Measurements from ENCODE around the gene KCNJ14.

The KCNJ14 gene

GRCh38 chr19:48509467-48510194 lies 54.3 kb downstream of the KCNJ14 start:
- no peak for DNase-seq

DNA sequence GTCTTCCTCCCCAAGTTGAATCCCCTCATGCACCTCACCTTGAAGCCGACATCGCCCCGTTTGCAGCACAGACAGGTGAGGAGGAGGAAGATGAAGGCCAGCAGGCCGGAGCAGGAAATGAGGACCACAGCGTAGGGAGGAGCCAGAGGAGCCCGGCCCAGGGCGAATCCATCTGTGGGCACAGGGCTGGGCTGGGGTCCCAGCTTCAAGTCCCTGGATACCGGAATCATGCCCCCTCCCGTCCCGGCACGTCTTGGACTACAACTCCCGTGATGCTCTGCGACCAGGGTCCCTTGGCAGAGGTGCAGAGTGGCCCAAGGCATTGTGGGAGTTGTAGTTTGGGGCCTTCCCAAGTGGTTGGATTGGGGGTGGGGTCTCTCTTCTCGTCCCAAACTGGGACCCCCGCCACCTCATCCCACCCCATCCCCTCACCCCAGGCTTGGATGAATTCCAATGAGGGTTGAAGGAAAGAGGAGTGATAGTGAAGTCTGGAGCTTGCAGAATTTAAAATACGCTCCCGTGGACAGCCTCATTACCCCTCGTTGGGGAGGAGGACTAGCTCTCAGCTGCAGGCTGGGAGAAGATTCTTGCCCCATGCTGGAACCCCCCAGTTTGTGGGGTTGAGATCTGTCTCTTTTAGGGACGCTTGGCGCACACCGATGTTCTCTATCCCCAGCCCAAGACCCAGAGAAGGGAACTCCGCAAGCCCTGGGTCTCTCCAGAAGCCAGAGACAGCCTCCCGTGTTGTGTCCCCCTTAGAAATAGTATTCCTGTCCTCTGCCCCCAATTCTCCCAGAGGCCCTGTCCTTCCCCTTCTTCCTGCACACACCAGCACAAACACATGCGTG lies 55.3 kb downstream of the KCNJ14 start:
- DNase-seq, result peak; percentile 87

GRCh38 chr19:48511321-48511731 lies 56.0 kb downstream of the KCNJ14 start:
- DNase-seq, result peak; percentile 67

DNA sequence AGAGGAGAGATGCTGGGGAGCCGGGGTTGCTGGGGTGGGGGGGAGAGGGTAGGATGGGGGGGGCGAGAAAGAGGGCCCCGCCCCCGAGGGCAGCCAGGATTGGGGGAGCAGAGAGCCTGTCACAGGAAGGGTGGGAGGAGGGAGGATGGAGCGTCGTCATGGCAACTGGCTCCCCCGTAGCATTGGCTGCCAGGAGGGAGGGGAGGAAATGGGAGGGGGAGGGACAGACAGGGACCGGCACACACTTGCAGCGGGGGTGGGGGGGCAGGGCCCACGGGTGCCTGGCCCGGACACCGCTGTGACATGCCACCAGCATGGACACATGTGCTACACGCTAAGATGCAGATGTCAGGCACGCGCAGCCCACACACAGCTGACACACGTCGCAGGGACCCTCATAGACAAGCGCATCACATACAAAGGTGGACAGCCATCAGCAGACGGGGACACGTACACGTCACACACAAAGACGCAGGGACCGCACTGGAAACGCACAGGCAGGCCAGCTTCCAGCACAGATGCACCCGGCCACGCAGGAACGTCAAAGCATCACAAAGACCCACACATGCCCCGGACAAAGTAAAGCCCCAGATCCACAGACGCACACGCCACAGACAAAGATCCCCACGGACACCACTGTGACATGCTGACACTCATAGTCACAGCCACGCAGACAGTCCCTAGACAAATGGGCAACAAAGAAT lies 56.6 kb downstream of the KCNJ14 start, which contains the start of gene LMTK3:
Gene LMTK3, minus strand, starts transcription at position 36 of the 704 bp plus-strand sequence. CDS start 259 bp downstream, outside the sequence.
- peak; percentile 84 for DNase-seq

- no peak for DNase-seq
Observed at GRCh38 chr19:48512504-48513288, 57.3 kb downstream of the KCNJ14 start.

DNA sequence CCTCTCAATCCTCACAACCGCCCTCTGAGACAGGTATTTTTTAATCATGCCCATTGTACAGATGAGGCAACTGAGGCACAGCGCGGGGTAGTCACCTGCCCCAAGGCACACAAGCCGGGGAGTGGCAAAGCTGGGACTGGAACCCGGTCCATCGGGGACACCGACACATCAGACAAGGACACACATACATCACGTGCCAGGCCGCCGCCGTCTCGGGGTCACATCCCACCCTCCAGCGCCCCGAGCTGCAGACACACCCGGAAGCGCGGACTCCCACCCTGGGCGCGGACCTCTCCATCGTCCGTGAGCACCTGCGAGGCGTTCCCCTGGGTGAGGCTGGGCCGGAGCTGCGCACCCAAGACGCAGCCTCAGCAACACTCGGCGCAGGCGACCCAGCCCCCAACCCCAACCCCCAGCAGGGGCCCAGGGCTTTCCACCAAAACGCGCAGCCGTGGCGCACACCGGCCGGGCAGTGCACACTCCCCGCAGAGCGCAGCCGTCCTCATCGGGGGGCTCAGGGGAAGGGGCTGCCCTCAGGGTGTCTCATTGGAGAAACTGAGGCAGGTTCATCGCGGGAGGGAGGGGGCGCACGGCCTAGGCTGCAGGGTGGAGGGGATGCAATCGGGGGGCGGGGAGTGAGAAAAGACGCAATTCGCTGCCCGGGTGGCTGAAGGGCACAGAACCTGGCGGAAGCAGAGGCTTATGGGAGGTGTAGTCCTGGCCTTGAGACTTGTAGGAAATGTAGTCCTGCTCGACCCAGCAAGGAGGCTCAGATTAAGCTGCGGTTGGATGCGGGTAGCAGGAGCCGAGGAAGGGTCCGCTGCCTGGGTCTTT lies 58.1 kb downstream of the KCNJ14 start:
- peak; percentile 82 for DNase-seq

GRCh38 chr19:48514123-48514458 lies 58.7 kb downstream of the KCNJ14 start:
- no peak for DNase-seq

DNA sequence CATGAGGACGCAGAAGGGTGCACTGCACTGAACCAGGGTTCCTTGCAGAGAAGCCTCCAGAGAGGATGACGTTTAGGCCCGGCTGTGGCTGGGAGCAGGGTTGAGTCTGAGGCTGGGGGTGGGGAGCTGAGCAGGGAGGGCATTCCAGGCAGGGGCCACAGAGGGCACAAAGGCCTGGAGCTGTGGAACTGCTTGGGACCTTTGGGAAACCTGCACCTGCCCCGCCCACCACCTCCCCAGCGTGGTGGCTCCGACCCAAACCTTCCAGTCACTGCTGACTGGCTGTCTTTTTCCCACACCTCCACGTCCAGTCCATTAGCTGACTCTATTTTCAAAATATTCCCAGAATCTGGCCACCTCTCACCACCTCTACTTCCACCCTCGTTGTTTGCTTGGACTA lies 61.2 kb downstream of the KCNJ14 start:
- no peak for DNase-seq

All from activated CD8-positive, alpha-beta memory T cell treated with anti-CD3 and anti-CD28 coated beads, Interleukin-2, amount 50 U/mL, for 48 hours (primary cell).